Body of pancreas (tissue), 4 donors: ENCODE measurements around the gene ZNF576. TPM values are rescaled to one million over a fixed set of nuclear protein-coding genes. Genes with fewer than 3 reads are reported as not detected.
A peak's percentile ranks its signal among the peaks of the same experiment; 100 is the strongest.

ENCODE experiments used
- ATAC-seq: fragments of 150-250 bp; one replicate; pipeline ENCODE4 v1.9.1; 2016
- DNase-seq, 4 donors: peaks; one replicate each; pipeline ENCODE4 v3.0.0-alpha.2; 2019
- H3K27ac ChIP-seq, 4 donors: fragments of 200-600 bp; sonication (generic); 1 replicate in 3 of 4; 2 replicates in 1 of 4; pipeline versions ENCODE4 v1.5.1 to v1.6.1; 2016 to 2019; ENCODE audit warnings: mild to moderate bottlenecking in 1 of 4, mixed read lengths in 1 of 4, moderate library complexity in 1 of 4
- H3K27me3 ChIP-seq, 2 donors: fragments of 200-600 bp; sonication (generic); one replicate each; pipeline ENCODE4 v1.6.0; 2016; ENCODE audit warnings: mild to moderate bottlenecking in 1 of 2
- H3K36me3 ChIP-seq, 2 donors: fragments of 200-600 bp; sonication (generic); replicated peaks in 1 of 2; 2 replicates each; pipeline ENCODE4 v1.5.1; 2016; ENCODE audit warnings: low read depth in 2 of 2; ENCODE audit not compliant: insufficient read depth in 1 of 2
- H3K4me1 ChIP-seq: fragments of 200-600 bp; sonication (generic); one replicate; pipeline ENCODE4 v1.6.0; 2016
- H3K4me3 ChIP-seq, 2 donors: fragments of 200-600 bp; sonication (generic); 1 replicate in 1 of 2; 2 replicates in 1 of 2; pipeline ENCODE4 v1.5.1; 2016 to 2019
- H3K9me3 ChIP-seq, 3 donors: fragments of 200-600 bp; sonication (generic); 1 replicate in 2 of 3; 2 replicates in 1 of 3; pipeline ENCODE4 v1.5.1; 2016
- CTCF ChIP-seq, 7 experiments: fragments of 450-650 bp in 4 of 7; fragments of 200-600 bp in 3 of 7; sonication (generic) in 3 of 7; IDR thresholded peaks; one replicate each; pipeline ENCODE4 v1.5.1; 2016 to 2019; ENCODE audit warnings: antibody characterized with exemption in 7 of 7
- POLR2A ChIP-seq, 3 donors: fragments of 450-650 bp; IDR thresholded peaks; one replicate each; pipeline ENCODE4 v1.6.1; 2016; ENCODE audit warnings: antibody characterized with exemption in 3 of 3, mild to moderate bottlenecking in 2 of 3
- WGBS, 2 donors: methylation state at CpG; one replicate each; pipeline ENCODE4 v1.1.5; 2017; 5-methylcytosine and 5-hydroxymethylcytosine counted together
- intact Hi-C: fragments of 100-400 bp; cut with DNase I; formaldehyde crosslinking; loops from one replicate; pipeline ENCODE4 v1.15.1; 2023
- total RNA-seq, 2 donors: library from RNA; depleted of rRNA; stranded (reverse); fragments of >200 nt; gene quantifications; one replicate each; pipeline ENCODE4 v1.1.0, GENCODE V29; 2016

ZNF576 gene
- total RNA-seq, 2 donors from 2014 or later: 4.6 to 8.6 TPM

- TF ChIP-seq POLR2A (IDR thresholded peaks at IDR 0.05) (no peak), CTCF (IDR thresholded peaks at IDR 0.05) (no peak)
- H3K4me1 ChIP-seq: no peaks in the 10 kb centered on the region
- H3K27ac ChIP-seq: no peak overlapping the region
- ATAC-seq (no peak), DNase-seq (no peak)
- H3K4me3 ChIP-seq: no peak overlapping the region
- no peaks in the 10 kb centered on the region for H3K27me3 ChIP-seq
- peaks cover 0 to 3% of the 10 kb centered on the region in 2 donors for H3K36me3 ChIP-seq
- 90 to 92% methylated on average over 12 of the region's 12 CpGs for WGBS, 2 donors
- intact Hi-C loops: no loop called here
- no peaks in the 10 kb centered on the region for H3K9me3 ChIP-seq
Measured at GRCh38 chr19:43561139-43561970, 35.0 kb upstream of the ZNF576 start.

- TF ChIP-seq CTCF (IDR thresholded peaks at IDR 0.05): no peak
- TF ChIP-seq POLR2A (IDR thresholded peaks at IDR 0.05): no peak
- intact Hi-C loops: no loop called here
- Histone ChIP-seq H3K9me3 (no peaks in the 10 kb centered on the region), H3K27ac (peak overlapping the region in 2 of 4 donors; percentile 39 to 75), H3K27me3 (no peaks in the 10 kb centered on the region), H3K4me3 (no peak overlapping the region), H3K36me3 (peaks cover 0 to 3% of the 10 kb centered on the region in 2 donors), H3K4me1 (no peaks in the 10 kb centered on the region)
- 74 to 88% methylated on average over 5 to 6 of the region's 6 CpGs for WGBS, 2 donors
- ATAC-seq (no peak), DNase-seq (no peak)
Measured at GRCh38 chr19:43562226-43562697, 34.1 kb upstream of the ZNF576 start.

- ATAC-seq: peak; percentile 15
- TF ChIP-seq CTCF (IDR thresholded peaks at IDR 0.05) (no peak), POLR2A (IDR thresholded peaks at IDR 0.05) (no peak)
- Histone ChIP-seq H3K36me3 (peaks cover 0 to 3% of the 10 kb centered on the region in 2 donors), H3K9me3 (no peaks in the 10 kb centered on the region), H3K4me3 (no peak overlapping the region), H3K27ac (peak overlapping the region in 2 of 4 donors; percentile 39 to 75), H3K27me3 (no peaks in the 10 kb centered on the region), H3K4me1 (no peaks in the 10 kb centered on the region)
- peak; percentile 35 to 84 (median 65) for DNase-seq
- intact Hi-C loops: no loop called here
- WGBS, 2 donors: 67 to 86% methylated on average over 11 to 14 of the region's 14 CpGs
Measured at GRCh38 chr19:43562698-43563241, 33.6 kb upstream of the ZNF576 start.

GRCh38 chr19:43563816-43564457 lies 32.5 kb upstream of the ZNF576 start:
- intact Hi-C loops: no loop called here
- Histone ChIP-seq H3K4me3 (no peak overlapping the region), H3K27ac (no peak overlapping the region), H3K27me3 (no peaks in the 10 kb centered on the region), H3K9me3 (no peaks in the 10 kb centered on the region), H3K4me1 (no peaks in the 10 kb centered on the region), H3K36me3 (no peaks in the 10 kb centered on the region)
- 83 to 94% methylated on average over 10 of the region's 10 CpGs for whole genome bisulfite sequencing, 2 donors
- DNase-seq (no peak), ATAC-seq (no peak)
- no peak for TF ChIP-seq CTCF (IDR thresholded peaks at IDR 0.05)
- TF ChIP-seq POLR2A (IDR thresholded peaks at IDR 0.05): no peak
